SK-N-SH treated with all-trans-retinoic acid at 6 μM for 48 hours (cell line): ENCODE data around the gene APOC3.

ENCODE experiments used
- ATAC-seq: fragments of 200-7000 bp; cut with Tn5 transposase; 3 replicates; pipeline ENCODE4 v1.9.1; 2020; ENCODE audit warnings: mild to moderate bottlenecking, moderate library complexity
- ARNTL ChIP-seq: fragments of 450-650 bp; formaldehyde crosslinking; IDR thresholded peaks from 2 replicates; pipeline ENCODE4 v1.5.0; 2020; ENCODE audit warnings: low read depth, mild to moderate bottlenecking, moderate library complexity, borderline replicate concordance
- BACH2 ChIP-seq: fragments of 250-450 bp; sonication (Bioruptor Pico); IDR thresholded peaks from 2 replicates; pipeline ENCODE4 v1.9.0; 2021; ENCODE audit warnings: mild to moderate bottlenecking, borderline replicate concordance
- CSDC2 ChIP-seq: fragments of 250-450 bp; sonication (Bioruptor Pico); IDR thresholded peaks from 2 replicates; pipeline ENCODE4 v1.5.0; 2020; ENCODE audit warnings: mild to moderate bottlenecking, moderate library complexity
- ESRRG ChIP-seq: fragments of 250-450 bp; sonication (Bioruptor Pico); IDR thresholded peaks from 2 replicates; pipeline ENCODE4 v1.6.1; 2021; ENCODE audit warnings: mild to moderate bottlenecking
- GLIS3 ChIP-seq: fragments of 250-450 bp; sonication (Bioruptor Pico); IDR thresholded peaks from 2 replicates; pipeline ENCODE4 v1.5.0; 2020; ENCODE audit warnings: mild to moderate bottlenecking, moderate library complexity
- ISL1 ChIP-seq: fragments of 250-450 bp; sonication (Bioruptor Pico); IDR thresholded peaks from 2 replicates; pipeline ENCODE4 v2.1.2; 2022; ENCODE audit warnings: mild to moderate bottlenecking, moderate library complexity
- OSR1 ChIP-seq: fragments of 250-450 bp; sonication (Bioruptor Pico); IDR thresholded peaks from 2 replicates; pipeline ENCODE4 v1.8.0; 2022; ENCODE audit warnings: moderate library complexity, mild to moderate bottlenecking, inconsistent platforms
- PPARA ChIP-seq: fragments of 250-450 bp; sonication (Bioruptor Pico); IDR thresholded peaks from 2 replicates; pipeline ENCODE4 v1.5.0; 2020; ENCODE audit warnings: mild to moderate bottlenecking, borderline replicate concordance
- RARB ChIP-seq: fragments of 250-450 bp; sonication (Bioruptor Pico); IDR thresholded peaks from 2 replicates; pipeline ENCODE4 v1.8.0; 2021; ENCODE audit warnings: mild to moderate bottlenecking, moderate library complexity
- SNAI2 ChIP-seq: fragments of 250-450 bp; sonication (Bioruptor Pico); IDR thresholded peaks from 2 replicates; pipeline ENCODE4 v1.5.0; 2020; ENCODE audit warnings: mild to moderate bottlenecking, moderate library complexity
- TCF4 ChIP-seq: fragments of 250-450 bp; sonication (Bioruptor Pico); IDR thresholded peaks from 2 replicates; pipeline ENCODE4 v1.8.0; 2021; ENCODE audit warnings: mild to moderate bottlenecking, moderate library complexity, borderline replicate concordance
- TOX ChIP-seq: fragments of 250-450 bp; sonication (Bioruptor Pico); IDR thresholded peaks from 2 replicates; pipeline ENCODE4 v1.8.0; 2021; ENCODE audit warnings: mild to moderate bottlenecking, moderate library complexity, borderline replicate concordance
- ZFP3 ChIP-seq: fragments of 250-450 bp; sonication (Bioruptor Pico); IDR thresholded peaks from 2 replicates; pipeline ENCODE4 v1.5.0; 2020; ENCODE audit warnings: mild to moderate bottlenecking, moderate library complexity
- ZFP30 ChIP-seq: fragments of 450-650 bp; formaldehyde crosslinking; IDR thresholded peaks from 2 replicates; pipeline ENCODE4 v1.5.0; 2022; ENCODE audit warnings: mild to moderate bottlenecking, moderate library complexity
- ZNF565 ChIP-seq: fragments of 450-650 bp; formaldehyde crosslinking; conservative IDR thresholded peaks from 2 replicates; pipeline ENCODE4 v1.5.0; 2020; ENCODE audit warnings: low read depth, mild to moderate bottlenecking, moderate library complexity
- ZNF70 ChIP-seq: fragments of 450-650 bp; formaldehyde crosslinking; IDR thresholded peaks from 2 replicates; pipeline ENCODE4 v1.5.0; 2020; ENCODE audit warnings: mild to moderate bottlenecking, moderate library complexity
- ZNF8 ChIP-seq: fragments of 450-650 bp; formaldehyde crosslinking; IDR thresholded peaks from 2 replicates; pipeline ENCODE4 v1.5.0; 2020; ENCODE audit warnings: mild to moderate bottlenecking, moderate library complexity
- TF ChIP-seq, protein P1 (sequence below): fragments of 250-450 bp; sonication (Bioruptor Pico); IDR thresholded peaks from 2 replicates; pipeline ENCODE4 v1.5.1; 2020; ENCODE audit warnings: low read depth, mild to moderate bottlenecking, moderate library complexity
- TF ChIP-seq, protein P2 (sequence below): fragments of 250-450 bp; sonication (Bioruptor Pico); IDR thresholded peaks from 2 replicates; pipeline ENCODE4 v1.8.0; 2020; ENCODE audit warnings: mild to moderate bottlenecking, moderate library complexity, borderline replicate concordance
- TF ChIP-seq, protein P3 (sequence below): fragments of 250-450 bp; sonication (Bioruptor Pico); IDR thresholded peaks from 2 replicates; pipeline ENCODE4 v1.5.1; 2021; ENCODE audit warnings: mild to moderate bottlenecking, moderate library complexity
- TF ChIP-seq, protein P4 (sequence below): fragments of 250-450 bp; sonication (Bioruptor Pico); IDR thresholded peaks from 2 replicates; pipeline ENCODE4 v1.5.0; 2020; ENCODE audit warnings: mild to moderate bottlenecking, moderate library complexity

The APOC3 gene

DNA sequence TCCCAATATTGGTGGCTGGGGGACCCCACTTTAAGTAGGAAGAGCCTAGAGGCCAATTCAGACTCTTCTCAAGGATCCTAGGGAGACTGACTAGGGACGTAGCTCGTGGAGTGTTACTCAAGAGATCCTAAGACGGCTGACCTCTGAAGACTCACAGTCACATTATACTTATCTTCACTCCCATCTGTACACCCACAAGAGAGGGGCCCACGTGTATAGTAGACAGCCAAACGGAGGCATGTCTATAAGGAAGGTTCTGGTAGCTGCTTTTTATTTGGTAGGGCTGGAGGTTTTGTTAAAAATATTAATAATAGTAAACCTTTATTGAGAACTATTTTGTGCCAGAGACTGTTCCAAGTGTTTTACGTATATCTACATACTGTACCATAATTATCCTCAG lies 30.6 kb downstream of the APOC3 start:
- no peak for ATAC-seq
- TF ChIP-seq PPARA = no peak
- no peak for TF ChIP-seq TOX (CRISPR knock-in tag)
- no peak for TF ChIP-seq TCF4 (CRISPR knock-in tag)
- no peak for TF ChIP-seq BACH2 (CRISPR knock-in tag)
- no peak for TF ChIP-seq ZNF70 (CRISPR knock-in tag)
- no peak for TF ChIP-seq ZNF8 (CRISPR knock-in tag)
- no peak for TF ChIP-seq CSDC2
- TF ChIP-seq, protein P1, sequence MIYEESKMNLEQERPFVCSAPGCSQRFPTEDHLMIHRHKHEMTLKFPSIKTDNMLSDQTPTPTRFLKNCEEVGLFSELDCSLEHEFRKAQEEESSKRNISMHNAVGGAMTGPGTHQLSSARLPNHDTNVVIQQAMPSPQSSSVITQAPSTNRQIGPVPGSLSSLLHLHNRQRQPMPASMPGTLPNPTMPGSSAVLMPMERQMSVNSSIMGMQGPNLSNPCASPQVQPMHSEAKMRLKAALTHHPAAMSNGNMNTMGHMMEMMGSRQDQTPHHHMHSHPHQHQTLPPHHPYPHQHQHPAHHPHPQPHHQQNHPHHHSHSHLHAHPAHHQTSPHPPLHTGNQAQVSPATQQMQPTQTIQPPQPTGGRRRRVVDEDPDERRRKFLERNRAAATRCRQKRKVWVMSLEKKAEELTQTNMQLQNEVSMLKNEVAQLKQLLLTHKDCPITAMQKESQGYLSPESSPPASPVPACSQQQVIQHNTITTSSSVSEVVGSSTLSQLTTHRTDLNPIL = no peak
- TF ChIP-seq, protein P2, sequence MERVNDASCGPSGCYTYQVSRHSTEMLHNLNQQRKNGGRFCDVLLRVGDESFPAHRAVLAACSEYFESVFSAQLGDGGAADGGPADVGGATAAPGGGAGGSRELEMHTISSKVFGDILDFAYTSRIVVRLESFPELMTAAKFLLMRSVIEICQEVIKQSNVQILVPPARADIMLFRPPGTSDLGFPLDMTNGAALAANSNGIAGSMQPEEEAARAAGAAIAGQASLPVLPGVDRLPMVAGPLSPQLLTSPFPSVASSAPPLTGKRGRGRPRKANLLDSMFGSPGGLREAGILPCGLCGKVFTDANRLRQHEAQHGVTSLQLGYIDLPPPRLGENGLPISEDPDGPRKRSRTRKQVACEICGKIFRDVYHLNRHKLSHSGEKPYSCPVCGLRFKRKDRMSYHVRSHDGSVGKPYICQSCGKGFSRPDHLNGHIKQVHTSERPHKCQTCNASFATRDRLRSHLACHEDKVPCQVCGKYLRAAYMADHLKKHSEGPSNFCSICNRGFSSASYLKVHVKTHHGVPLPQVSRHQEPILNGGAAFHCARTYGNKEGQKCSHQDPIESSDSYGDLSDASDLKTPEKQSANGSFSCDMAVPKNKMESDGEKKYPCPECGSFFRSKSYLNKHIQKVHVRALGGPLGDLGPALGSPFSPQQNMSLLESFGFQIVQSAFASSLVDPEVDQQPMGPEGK (CRISPR knock-in tag) = no peak
- TF ChIP-seq, protein P3, sequence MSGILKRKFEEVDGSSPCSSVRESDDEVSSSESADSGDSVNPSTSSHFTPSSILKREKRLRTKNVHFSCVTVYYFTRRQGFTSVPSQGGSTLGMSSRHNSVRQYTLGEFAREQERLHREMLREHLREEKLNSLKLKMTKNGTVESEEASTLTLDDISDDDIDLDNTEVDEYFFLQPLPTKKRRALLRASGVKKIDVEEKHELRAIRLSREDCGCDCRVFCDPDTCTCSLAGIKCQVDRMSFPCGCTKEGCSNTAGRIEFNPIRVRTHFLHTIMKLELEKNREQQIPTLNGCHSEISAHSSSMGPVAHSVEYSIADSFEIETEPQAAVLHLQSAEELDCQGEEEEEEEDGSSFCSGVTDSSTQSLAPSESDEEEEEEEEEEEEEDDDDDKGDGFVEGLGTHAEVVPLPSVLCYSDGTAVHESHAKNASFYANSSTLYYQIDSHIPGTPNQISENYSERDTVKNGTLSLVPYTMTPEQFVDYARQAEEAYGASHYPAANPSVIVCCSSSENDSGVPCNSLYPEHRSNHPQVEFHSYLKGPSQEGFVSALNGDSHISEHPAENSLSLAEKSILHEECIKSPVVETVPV (CRISPR knock-in tag) = no peak
- TF ChIP-seq ZFP30 (CRISPR knock-in tag) = no peak
- TF ChIP-seq OSR1 = no peak
- no peak for TF ChIP-seq ESRRG
- TF ChIP-seq, protein P4, sequence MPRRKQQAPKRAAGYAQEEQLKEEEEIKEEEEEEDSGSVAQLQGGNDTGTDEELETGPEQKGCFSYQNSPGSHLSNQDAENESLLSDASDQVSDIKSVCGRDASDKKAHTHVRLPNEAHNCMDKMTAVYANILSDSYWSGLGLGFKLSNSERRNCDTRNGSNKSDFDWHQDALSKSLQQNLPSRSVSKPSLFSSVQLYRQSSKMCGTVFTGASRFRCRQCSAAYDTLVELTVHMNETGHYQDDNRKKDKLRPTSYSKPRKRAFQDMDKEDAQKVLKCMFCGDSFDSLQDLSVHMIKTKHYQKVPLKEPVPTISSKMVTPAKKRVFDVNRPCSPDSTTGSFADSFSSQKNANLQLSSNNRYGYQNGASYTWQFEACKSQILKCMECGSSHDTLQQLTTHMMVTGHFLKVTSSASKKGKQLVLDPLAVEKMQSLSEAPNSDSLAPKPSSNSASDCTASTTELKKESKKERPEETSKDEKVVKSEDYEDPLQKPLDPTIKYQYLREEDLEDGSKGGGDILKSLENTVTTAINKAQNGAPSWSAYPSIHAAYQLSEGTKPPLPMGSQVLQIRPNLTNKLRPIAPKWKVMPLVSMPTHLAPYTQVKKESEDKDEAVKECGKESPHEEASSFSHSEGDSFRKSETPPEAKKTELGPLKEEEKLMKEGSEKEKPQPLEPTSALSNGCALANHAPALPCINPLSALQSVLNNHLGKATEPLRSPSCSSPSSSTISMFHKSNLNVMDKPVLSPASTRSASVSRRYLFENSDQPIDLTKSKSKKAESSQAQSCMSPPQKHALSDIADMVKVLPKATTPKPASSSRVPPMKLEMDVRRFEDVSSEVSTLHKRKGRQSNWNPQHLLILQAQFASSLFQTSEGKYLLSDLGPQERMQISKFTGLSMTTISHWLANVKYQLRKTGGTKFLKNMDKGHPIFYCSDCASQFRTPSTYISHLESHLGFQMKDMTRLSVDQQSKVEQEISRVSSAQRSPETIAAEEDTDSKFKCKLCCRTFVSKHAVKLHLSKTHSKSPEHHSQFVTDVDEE = no peak
- TF ChIP-seq, all 23 proteins: peak for 0

DNA sequence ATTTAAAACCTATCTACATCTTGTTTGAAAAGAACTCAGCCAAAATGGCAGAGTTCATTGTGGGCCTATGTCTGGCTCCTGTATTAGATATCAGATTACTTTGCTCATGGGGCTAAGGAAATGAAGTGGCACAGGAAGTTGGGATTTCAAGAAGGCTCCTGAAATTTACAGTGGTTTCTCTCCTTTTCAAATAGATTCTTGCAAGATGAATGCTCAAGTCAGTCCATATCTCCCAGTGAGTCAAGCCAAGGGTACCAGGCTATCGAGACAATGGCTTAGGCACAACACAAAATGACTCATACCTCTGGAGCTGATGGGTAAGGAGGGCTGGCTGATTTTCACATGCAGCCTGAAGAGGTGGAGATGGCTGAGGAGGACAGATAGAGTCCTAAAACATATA lies 31.8 kb downstream of the APOC3 start:
- peak; percentile 58 for ATAC-seq
- TF ChIP-seq BACH2 (CRISPR knock-in tag) (no peak), OSR1 (no peak), ZFP3 (CRISPR knock-in tag) (no peak), RARB (CRISPR knock-in tag) (no peak), ISL1 (CRISPR knock-in tag) (no peak), ZNF8 (CRISPR knock-in tag) (no peak), SNAI2 (CRISPR knock-in tag) (no peak), ZFP30 (CRISPR knock-in tag) (no peak), ARNTL (CRISPR knock-in tag) (no peak), PPARA (no peak), ZNF70 (CRISPR knock-in tag) (no peak), GLIS3 (no peak), CSDC2 (no peak), ESRRG (no peak), TCF4 (CRISPR knock-in tag) (no peak), ZNF565 (CRISPR knock-in tag) (no peak)
- TF ChIP-seq, protein P2 (CRISPR knock-in tag) = no peak
- TF ChIP-seq, protein P4 = no peak
- TF ChIP-seq, protein P1 = no peak
